Measurements from ENCODE around the gene HYAL3.

- no peak for TF ChIP-seq CTCF (IDR thresholded peaks at IDR 0.05)
- no peak for TF ChIP-seq POLR2A (IDR thresholded peaks at IDR 0.05)
- TF ChIP-seq POLR2AphosphoS5 (IDR thresholded peaks at IDR 0.05; ENCODE audit: insufficient read depth in 1 of 2, low read depth in 1 of 2): no peak
These were observed 45.8 kb upstream of the HYAL3 start for GRCh38 chr3:50345008-50345407.

Measured in vagina (tissue), 2 donors.